Thyroid gland (tissue), 4 donors: ENCODE results near the gene SEMA4C.

Source experiments
- CTCF ChIP-seq, 6 experiments: fragments of 200-600 bp in 3 of 6; fragments of 450-650 bp in 3 of 6; sonication (generic) in 3 of 6; IDR thresholded peaks; one replicate each; pipeline ENCODE4 v1.5.1; 2016 to 2019; ENCODE audit warnings: antibody characterized with exemption in 6 of 6, mild to moderate bottlenecking in 2 of 6, inconsistent platforms in 1 of 6, moderate library complexity in 1 of 6
- POLR2A ChIP-seq, 2 donors: fragments of 450-650 bp; IDR thresholded peaks; one replicate each; pipeline ENCODE4 v1.6.1; 2017; ENCODE audit warnings: antibody characterized with exemption in 2 of 2, mild to moderate bottlenecking in 2 of 2, moderate library complexity in 1 of 2

- TF ChIP-seq POLR2A (IDR thresholded peaks at IDR 0.05), result no peak
- TF ChIP-seq CTCF (IDR thresholded peaks at IDR 0.05), result no peak
Measured at GRCh38 chr2:96813656-96814055, 56.2 kb downstream of the SEMA4C start.
